ENCODE data around the gene FOXP1. TPM values are rescaled to one million over a fixed set of nuclear protein-coding genes. Genes with fewer than 3 reads are reported as not detected.

FOXP1 gene
- total and polyA plus RNA-seq, 8 donors: 12.3 to 215 (median 117) TPM

DNA sequence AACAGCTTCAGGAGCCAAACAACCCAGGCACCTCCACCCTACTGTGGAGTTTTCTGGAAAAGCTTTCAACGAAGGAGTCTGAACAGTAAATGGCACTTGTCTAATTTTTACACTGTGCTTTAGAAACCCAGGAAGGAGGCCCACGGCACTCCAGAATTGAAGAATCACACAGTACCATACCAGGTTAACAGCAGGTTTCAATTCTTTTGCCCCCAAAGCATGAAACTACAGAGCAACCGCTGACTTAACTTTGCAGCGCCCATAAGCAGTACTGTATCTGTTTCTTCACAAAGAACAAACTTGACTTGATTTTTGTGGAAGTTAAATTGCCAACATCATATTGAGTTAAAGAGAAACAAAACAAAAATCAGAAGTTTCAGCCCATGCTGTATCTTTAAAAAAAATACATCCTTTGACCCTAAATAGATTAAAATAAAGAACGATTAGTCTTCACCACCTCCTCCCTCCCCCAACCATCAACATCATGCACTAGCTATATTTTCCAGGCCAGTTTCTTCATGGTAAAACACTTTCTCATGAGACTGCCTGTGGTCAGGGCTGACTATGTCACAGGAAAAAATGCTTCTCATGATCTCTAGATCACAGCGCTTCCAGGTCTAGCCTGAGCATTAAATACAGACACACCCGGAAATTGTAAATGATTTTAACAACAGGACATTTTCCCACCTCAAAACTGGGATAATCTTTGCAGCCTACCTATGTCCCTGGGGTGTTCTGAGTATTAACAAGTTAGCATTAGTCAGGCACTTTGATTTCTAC, 456.3 kb downstream of the FOXP1 start:
- H3K27me3 ChIP-seq: no peaks in the 10 kb centered on the region
- H3K9me3 ChIP-seq: no peaks in the 10 kb centered on the region
- DNase-seq: peak in 1 of 2 donors; percentile 71
- intact Hi-C loops (cut with DNase I; ENCODE audit: low total_unique reads): no loop called here
- TF ChIP-seq, protein P1, sequence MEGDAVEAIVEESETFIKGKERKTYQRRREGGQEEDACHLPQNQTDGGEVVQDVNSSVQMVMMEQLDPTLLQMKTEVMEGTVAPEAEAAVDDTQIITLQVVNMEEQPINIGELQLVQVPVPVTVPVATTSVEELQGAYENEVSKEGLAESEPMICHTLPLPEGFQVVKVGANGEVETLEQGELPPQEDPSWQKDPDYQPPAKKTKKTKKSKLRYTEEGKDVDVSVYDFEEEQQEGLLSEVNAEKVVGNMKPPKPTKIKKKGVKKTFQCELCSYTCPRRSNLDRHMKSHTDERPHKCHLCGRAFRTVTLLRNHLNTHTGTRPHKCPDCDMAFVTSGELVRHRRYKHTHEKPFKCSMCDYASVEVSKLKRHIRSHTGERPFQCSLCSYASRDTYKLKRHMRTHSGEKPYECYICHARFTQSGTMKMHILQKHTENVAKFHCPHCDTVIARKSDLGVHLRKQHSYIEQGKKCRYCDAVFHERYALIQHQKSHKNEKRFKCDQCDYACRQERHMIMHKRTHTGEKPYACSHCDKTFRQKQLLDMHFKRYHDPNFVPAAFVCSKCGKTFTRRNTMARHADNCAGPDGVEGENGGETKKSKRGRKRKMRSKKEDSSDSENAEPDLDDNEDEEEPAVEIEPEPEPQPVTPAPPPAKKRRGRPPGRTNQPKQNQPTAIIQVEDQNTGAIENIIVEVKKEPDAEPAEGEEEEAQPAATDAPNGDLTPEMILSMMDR (IDR thresholded peaks at IDR 0.05): no peak
- no peak for TF ChIP-seq POLR2AphosphoS5 (IDR thresholded peaks at IDR 0.05)
- no peak for TF ChIP-seq EP300 (IDR thresholded peaks at IDR 0.05)
- TF ChIP-seq POLR2A (IDR thresholded peaks at IDR 0.05): no peak
- 14 to 31% (median 18%) methylated on average over 7 of the region's 7 CpGs for WGBS, 5 donors
- no peaks in the 10 kb centered on the region for H3K36me3 ChIP-seq
- H3K27ac ChIP-seq: peak overlapping the region; percentile 88 to 92 (median 91)
- peaks cover 26 to 90% (median 52%) of the 10 kb centered on the region in 4 donors for H3K4me1 ChIP-seq
- H3K4me3 ChIP-seq: peak overlapping the region; percentile 47 to 55 (median 49)

DNA sequence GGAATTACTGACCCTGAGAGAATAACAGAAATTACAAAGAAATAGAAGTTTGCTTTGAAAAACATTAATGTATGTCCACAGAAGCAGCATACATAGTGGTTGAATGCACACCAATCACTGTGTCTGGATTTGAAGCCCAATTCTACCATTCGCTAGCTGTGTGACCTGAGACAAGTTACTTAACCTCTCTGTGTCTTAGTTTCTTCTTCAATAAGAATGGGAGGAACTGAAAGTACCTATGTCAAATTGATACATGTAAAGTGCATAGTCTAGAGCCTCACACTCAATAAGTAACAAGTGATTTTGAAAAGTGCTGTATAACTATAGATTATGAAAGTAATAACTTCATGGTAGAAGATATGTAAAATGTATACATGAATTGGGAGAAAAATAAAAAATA, 457.8 kb downstream of the FOXP1 start:
- Histone ChIP-seq H3K27me3 (no peaks in the 10 kb centered on the region), H3K36me3 (no peaks in the 10 kb centered on the region), H3K4me1 (peaks cover 10 to 90% (median 50%) of the 10 kb centered on the region in 4 donors), H3K27ac (peak overlapping the region in 4 of 5 donors; percentile 29 to 92 (median 69)), H3K4me3 (no peak overlapping the region), H3K9me3 (no peaks in the 10 kb centered on the region)
- 91 to 97% (median 91%) methylated on average over 1 of the region's 1 CpG for WGBS, 5 donors
- no peak for DNase-seq
- intact Hi-C loops (cut with DNase I; ENCODE audit: low total_unique reads): no loop called here
- TF ChIP-seq POLR2A (IDR thresholded peaks at IDR 0.05): no peak
- no peak for TF ChIP-seq EP300 (IDR thresholded peaks at IDR 0.05)
- TF ChIP-seq POLR2AphosphoS5 (IDR thresholded peaks at IDR 0.05): no peak
- TF ChIP-seq, protein P1 (IDR thresholded peaks at IDR 0.05): no peak

DNA sequence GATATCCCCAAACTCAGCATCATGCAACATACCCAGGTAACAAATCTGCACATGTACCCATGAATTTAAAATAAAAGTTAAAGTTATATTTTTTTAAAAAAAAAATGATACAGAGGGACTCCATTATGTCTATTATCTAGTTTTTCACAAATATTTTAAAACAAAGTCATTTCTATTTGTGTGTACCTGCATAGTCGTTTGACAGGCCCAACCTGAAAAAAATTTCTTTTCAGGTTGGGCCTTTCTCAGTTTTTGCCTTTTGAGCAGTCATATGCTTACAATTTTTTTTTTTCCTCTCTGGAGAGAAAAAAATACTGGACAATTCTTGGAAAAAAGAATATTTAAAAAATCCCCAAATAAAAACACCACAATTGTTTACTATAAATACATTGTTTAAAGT, 459.5 kb downstream of the FOXP1 start:
- TF ChIP-seq, protein P1 (IDR thresholded peaks at IDR 0.05): no peak
- TF ChIP-seq POLR2A (IDR thresholded peaks at IDR 0.05) (no peak), EP300 (IDR thresholded peaks at IDR 0.05) (no peak), POLR2AphosphoS5 (IDR thresholded peaks at IDR 0.05) (no peak)
- 19 to 29% (median 28%) methylated on average over 1 of the region's 1 CpG for WGBS, 5 donors
- H3K4me1 ChIP-seq: peaks cover 20 to 97% (median 66%) of the 10 kb centered on the region in 4 donors
- H3K4me3 ChIP-seq: no peak overlapping the region
- H3K9me3 ChIP-seq: no peaks in the 10 kb centered on the region
- intact Hi-C loops (cut with DNase I; ENCODE audit: low total_unique reads): no loop called here
- H3K27me3 ChIP-seq: no peaks in the 10 kb centered on the region
- peak overlapping the region in 2 of 5 donors; percentile 9 to 40 for H3K27ac ChIP-seq
- H3K36me3 ChIP-seq: no peaks in the 10 kb centered on the region
- no peak for DNase-seq

DNA sequence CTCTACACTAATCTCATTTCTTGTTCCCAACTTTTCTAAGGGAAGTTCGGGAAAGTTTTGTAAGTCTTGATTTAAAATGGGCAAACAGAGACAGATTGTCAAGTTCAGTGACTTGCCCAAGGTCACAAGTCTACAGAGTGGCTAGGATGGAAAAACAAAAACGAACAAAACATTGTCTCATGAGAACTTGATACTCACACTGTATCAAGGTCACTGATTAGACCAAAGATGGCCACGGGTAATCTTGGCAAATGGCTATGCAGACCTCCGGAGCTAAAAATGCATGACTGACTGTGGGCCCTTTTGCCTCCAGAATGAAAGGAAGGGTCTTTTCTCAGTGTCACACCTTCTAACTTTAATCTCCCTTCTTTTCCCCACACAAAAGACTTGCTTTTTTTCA, 460.9 kb downstream of the FOXP1 start:
- Histone ChIP-seq H3K9me3 (no peaks in the 10 kb centered on the region), H3K36me3 (no peaks in the 10 kb centered on the region), H3K4me3 (no peak overlapping the region), H3K27ac (peak overlapping the region in 1 of 5 donors; percentile 40), H3K4me1 (peaks cover 23 to 97% (median 73%) of the 10 kb centered on the region in 4 donors), H3K27me3 (no peaks in the 10 kb centered on the region)
- intact Hi-C loops (cut with DNase I; ENCODE audit: low total_unique reads): no loop called here
- no peak for DNase-seq
- no peak for TF ChIP-seq EP300 (IDR thresholded peaks at IDR 0.05)
- no peak for TF ChIP-seq POLR2A (IDR thresholded peaks at IDR 0.05)
- TF ChIP-seq, protein P1 (IDR thresholded peaks at IDR 0.05): no peak
- no peak for TF ChIP-seq POLR2AphosphoS5 (IDR thresholded peaks at IDR 0.05)
- WGBS, 5 donors: 46 to 76% (median 63%) methylated on average over 4 of the region's 4 CpGs
